ENCODE results near the gene RCOR2. TPM values are rescaled to one million over a fixed set of nuclear protein-coding genes. Genes with fewer than 3 reads are reported as not detected.

The RCOR2 gene
- polyA plus RNA-seq, 1 donor (not counting 4 experiments of a cell fraction or from before 2014, with no cell fraction given), result 0.46 TPM

- TF ChIP-seq EZH2 (IDR thresholded peaks at IDR 0.05; ENCODE audit: low read length) (no peak), CTCF (optimal IDR thresholded peaks at IDR 0.05 in 1 of 3, IDR thresholded peaks at IDR 0.05 in 1 of 3, conservative IDR thresholded peaks at IDR 0.05 in 1 of 3; ENCODE audit: extremely low read depth in 1 of 3, insufficient read depth in 2 of 3, low read length in 3 of 3) (no peak)
- Histone ChIP-seq H3K4me2 (ENCODE audit: control insufficient read depth, extremely low read depth, insufficient read depth, low read depth, low read length) (no peak overlapping the region), H3K9me3 (ENCODE audit: control insufficient read depth, low read depth, low read length) (no peaks in the 10 kb centered on the region), H3K27ac (ENCODE audit: control insufficient read depth, insufficient read depth, low read length) (no peak overlapping the region), H3K9ac (ENCODE audit: control insufficient read depth, extremely low read depth, insufficient read depth, low read length) (no peak overlapping the region), H3K4me1 (ENCODE audit: control insufficient read depth, extremely low read depth, insufficient read depth, low read length) (no peaks in the 10 kb centered on the region), H4K20me1 (ENCODE audit: control insufficient read depth, extremely low read depth, insufficient read depth, low read length) (peaks cover 3% of the 10 kb centered on the region), H3K4me3 (ENCODE audit: control insufficient read depth in 2 of 3, extremely low read depth in 1 of 3, insufficient read depth in 2 of 3, low read depth in 1 of 3, low read length in 3 of 3) (no peak overlapping the region), H3K27me3 (ENCODE audit: control insufficient read depth, extremely low read depth, insufficient read depth, low read length) (no peaks in the 10 kb centered on the region), H3K9me1 (ENCODE audit: control insufficient read depth, extremely low read depth, insufficient read depth, low read length) (no peaks in the 10 kb centered on the region), H3K79me2 (ENCODE audit: control insufficient read depth, insufficient read depth, low read length) (no peaks in the 10 kb centered on the region), H2AFZ (ENCODE audit: control insufficient read depth, low read length) (no peak overlapping the region), H3K36me3 (ENCODE audit: control insufficient read depth in 2 of 2, extremely low read depth in 1 of 2, insufficient read depth in 2 of 2, low read length in 2 of 2) (peaks cover 35 to 48% of the 10 kb centered on the region in 2 experiments)
- dilution Hi-C loops (cut with MboI; ENCODE audit: extremely low pct_ligation_motif_present, low sequenced_read_pairs), result no loop called here
- FAIRE-seq (no peak), DNase-seq (ENCODE audit: low read depth, low spot score) (no peak)
Measured at GRCh38 chr11:63907063-63907462, 9.9 kb downstream of the RCOR2 start.

- Histone ChIP-seq H4K20me1 (ENCODE audit: control insufficient read depth, extremely low read depth, insufficient read depth, low read length) (peaks cover 3% of the 10 kb centered on the region), H3K4me3 (ENCODE audit: control insufficient read depth in 2 of 3, extremely low read depth in 1 of 3, insufficient read depth in 2 of 3, low read depth in 1 of 3, low read length in 3 of 3) (no peak overlapping the region), H3K79me2 (ENCODE audit: control insufficient read depth, insufficient read depth, low read length) (no peaks in the 10 kb centered on the region), H3K9ac (ENCODE audit: control insufficient read depth, extremely low read depth, insufficient read depth, low read length) (no peak overlapping the region), H3K27me3 (ENCODE audit: control insufficient read depth, extremely low read depth, insufficient read depth, low read length) (no peaks in the 10 kb centered on the region), H3K4me1 (ENCODE audit: control insufficient read depth, extremely low read depth, insufficient read depth, low read length) (no peaks in the 10 kb centered on the region), H3K27ac (ENCODE audit: control insufficient read depth, insufficient read depth, low read length) (no peak overlapping the region), H3K36me3 (ENCODE audit: control insufficient read depth in 2 of 2, extremely low read depth in 1 of 2, insufficient read depth in 2 of 2, low read length in 2 of 2) (peaks cover 40 to 53% of the 10 kb centered on the region in 2 experiments), H3K9me1 (ENCODE audit: control insufficient read depth, extremely low read depth, insufficient read depth, low read length) (no peaks in the 10 kb centered on the region), H3K9me3 (ENCODE audit: control insufficient read depth, low read depth, low read length) (no peaks in the 10 kb centered on the region), H3K4me2 (ENCODE audit: control insufficient read depth, extremely low read depth, insufficient read depth, low read depth, low read length) (no peak overlapping the region), H2AFZ (ENCODE audit: control insufficient read depth, low read length) (no peak overlapping the region)
- DNase-seq (ENCODE audit: low read depth, low spot score) (no peak), FAIRE-seq (no peak)
- TF ChIP-seq EZH2 (IDR thresholded peaks at IDR 0.05; ENCODE audit: low read length) (no peak), CTCF (optimal IDR thresholded peaks at IDR 0.05 in 1 of 3, IDR thresholded peaks at IDR 0.05 in 1 of 3, conservative IDR thresholded peaks at IDR 0.05 in 1 of 3; ENCODE audit: extremely low read depth in 1 of 3, insufficient read depth in 2 of 3, low read length in 3 of 3) (peak in 2 of 3 experiments; percentile 18 to 33)
- dilution Hi-C loops (cut with MboI; ENCODE audit: extremely low pct_ligation_motif_present, low sequenced_read_pairs), result no loop called here
Measured at GRCh38 chr11:63906585-63906984, 10.4 kb downstream of the RCOR2 start.

Data from keratinocyte (primary cell).